ENCODE measurements around the gene AMD1.

The AMD1 gene

DNA sequence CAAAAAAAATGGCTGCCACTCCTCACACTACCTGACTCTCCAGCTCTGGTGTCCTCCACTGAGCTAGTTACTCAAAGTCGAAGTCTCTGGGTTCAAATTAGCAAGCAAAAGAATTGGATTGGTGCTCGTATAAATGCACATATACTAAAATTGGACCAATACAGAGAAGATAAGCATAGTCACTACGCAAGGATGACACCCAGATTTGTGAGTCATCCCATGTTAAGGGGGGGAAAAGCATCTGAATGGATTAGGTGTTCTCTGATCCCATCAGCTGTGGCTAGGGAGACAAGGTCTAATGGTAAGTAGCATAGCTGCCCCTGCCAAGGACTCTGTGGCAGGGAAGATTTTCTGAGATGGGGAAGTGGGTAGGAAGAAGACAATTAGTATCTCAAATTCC is 18.3 kb upstream of the AMD1 start:
- Histone ChIP-seq H3K4me1 (ENCODE audit: low read length) (peaks cover 8% of the 10 kb centered on the region; the same call in 1 of the 2 replicates), H3K79me2 (ENCODE audit: low read length) (no peaks in the 10 kb centered on the region), H4K20me1 (ENCODE audit: insufficient read depth, low read length) (no peaks in the 10 kb centered on the region), H3F3A (ENCODE audit: insufficient read depth, low read length) (no peaks in the 10 kb centered on the region), H3K27me3 (replicated peaks; ENCODE audit: insufficient read depth, low read length) (no peaks in the 10 kb centered on the region), H3K4me2 (ENCODE audit: low read depth, low read length) (no peak overlapping the region), H3K9me3 (replicated peaks; ENCODE audit: insufficient read depth, low read length) (no peaks in the 10 kb centered on the region), H3K4me3 (ENCODE audit: low read length) (no peak overlapping the region), H3K9me2 (replicated peaks; ENCODE audit: insufficient read depth, low read length) (no peaks in the 10 kb centered on the region), H3K27ac (ENCODE audit: low read length) (no peak overlapping the region), H3K9ac (ENCODE audit: low read length) (no peak overlapping the region), H3K36me3 (replicated peaks; ENCODE audit: insufficient read depth, low read length) (no peaks in the 10 kb centered on the region), H2AFZ (ENCODE audit: low read length) (no peak overlapping the region)
- DNase-seq, result no peak
- TF ChIP-seq CTCF (IDR thresholded peaks at IDR 0.05; ENCODE audit: low read length) (no peak), EZH2 (optimal IDR thresholded peaks at IDR 0.05; ENCODE audit: low read depth, low read length) (no peak), EZH2phosphoT487 (IDR thresholded peaks at IDR 0.05; ENCODE audit: low read length) (no peak)

- TF ChIP-seq CTCF (IDR thresholded peaks at IDR 0.05; ENCODE audit: low read length) (no peak), EZH2 (optimal IDR thresholded peaks at IDR 0.05; ENCODE audit: low read depth, low read length) (no peak), EZH2phosphoT487 (IDR thresholded peaks at IDR 0.05; ENCODE audit: low read length) (no peak)
- Histone ChIP-seq H3K36me3 (replicated peaks; ENCODE audit: insufficient read depth, low read length) (no peaks in the 10 kb centered on the region), H2AFZ (ENCODE audit: low read length) (no peak overlapping the region), H3K9ac (ENCODE audit: low read length) (no peak overlapping the region), H3K27me3 (replicated peaks; ENCODE audit: insufficient read depth, low read length) (no peaks in the 10 kb centered on the region), H3K9me3 (replicated peaks; ENCODE audit: insufficient read depth, low read length) (no peaks in the 10 kb centered on the region), H3K27ac (ENCODE audit: low read length) (no peak overlapping the region), H3K4me2 (ENCODE audit: low read depth, low read length) (no peak overlapping the region), H3F3A (ENCODE audit: insufficient read depth, low read length) (no peaks in the 10 kb centered on the region), H3K4me3 (ENCODE audit: low read length) (no peak overlapping the region), H3K9me2 (replicated peaks; ENCODE audit: insufficient read depth, low read length) (no peaks in the 10 kb centered on the region), H3K4me1 (ENCODE audit: low read length) (peaks cover 8% of the 10 kb centered on the region; the same call in 1 of the 2 replicates), H3K79me2 (ENCODE audit: low read length) (no peaks in the 10 kb centered on the region), H4K20me1 (ENCODE audit: insufficient read depth, low read length) (no peaks in the 10 kb centered on the region)
- no peak for DNase-seq
Measured at GRCh38 chr6:110858016-110858415, 16.6 kb upstream of the AMD1 start.

- H3K9ac ChIP-seq (ENCODE audit: low read length), result peak overlapping the region; percentile 38; the same call in 1 of the 2 replicates
- no peaks in the 10 kb centered on the region for H3K79me2 ChIP-seq (ENCODE audit: low read length)
- H3K27me3 ChIP-seq (replicated peaks; ENCODE audit: insufficient read depth, low read length), result no peaks in the 10 kb centered on the region
- peaks cover 8% of the 10 kb centered on the region; the same call in 1 of the 2 replicates for H3K4me1 ChIP-seq (ENCODE audit: low read length)
- no peak for TF ChIP-seq EZH2phosphoT487 (IDR thresholded peaks at IDR 0.05; ENCODE audit: low read length)
- no peak for TF ChIP-seq CTCF (IDR thresholded peaks at IDR 0.05; ENCODE audit: low read length)
- TF ChIP-seq EZH2 (optimal IDR thresholded peaks at IDR 0.05; ENCODE audit: low read depth, low read length), result no peak
- peak overlapping the region; percentile 70; the same call in 1 of the 2 replicates for H3K4me2 ChIP-seq (ENCODE audit: low read depth, low read length)
- H2AFZ ChIP-seq (ENCODE audit: low read length), result peak overlapping the region; percentile 91
- no peaks in the 10 kb centered on the region for H3K36me3 ChIP-seq (replicated peaks; ENCODE audit: insufficient read depth, low read length)
- no peaks in the 10 kb centered on the region for H3K9me2 ChIP-seq (replicated peaks; ENCODE audit: insufficient read depth, low read length)
- H4K20me1 ChIP-seq (ENCODE audit: insufficient read depth, low read length), result no peaks in the 10 kb centered on the region
- H3K27ac ChIP-seq (ENCODE audit: low read length), result no peak overlapping the region; the same call in 1 of the 2 replicates
- H3K4me3 ChIP-seq (ENCODE audit: low read length), result peak overlapping the region; percentile 41
- DNase-seq, result no peak
- H3F3A ChIP-seq (ENCODE audit: insufficient read depth, low read length), result no peaks in the 10 kb centered on the region
- H3K9me3 ChIP-seq (replicated peaks; ENCODE audit: insufficient read depth, low read length), result no peaks in the 10 kb centered on the region
Measured at GRCh38 chr6:110858562-110859214, 15.9 kb upstream of the AMD1 start.

Measured in MM.1S (cell line).